OCI-LY1 (cell line): ENCODE results near the gene ABL2.

Experiments
- EZH2 ChIP-seq: fragments of 200-600 bp; sonication (generic), shearing (Covaris generic); IDR thresholded peaks from 2 replicates; pipeline ENCODE4 v1.8.0; 2017; ENCODE audit warnings: borderline replicate concordance, mixed run types, mild to moderate bottlenecking, antibody characterized with exemption, low read length, moderate library complexity, mixed read lengths
- TF ChIP-seq, protein P1 (sequence below): fragments of 200-600 bp; sonication (generic), shearing (Covaris generic); IDR thresholded peaks from 2 replicates; pipeline ENCODE4 v1.5.1; 2017; ENCODE audit warnings: mild to moderate bottlenecking, antibody characterized with exemption, low read length, moderate library complexity, mixed read lengths

- TF ChIP-seq, protein P1, sequence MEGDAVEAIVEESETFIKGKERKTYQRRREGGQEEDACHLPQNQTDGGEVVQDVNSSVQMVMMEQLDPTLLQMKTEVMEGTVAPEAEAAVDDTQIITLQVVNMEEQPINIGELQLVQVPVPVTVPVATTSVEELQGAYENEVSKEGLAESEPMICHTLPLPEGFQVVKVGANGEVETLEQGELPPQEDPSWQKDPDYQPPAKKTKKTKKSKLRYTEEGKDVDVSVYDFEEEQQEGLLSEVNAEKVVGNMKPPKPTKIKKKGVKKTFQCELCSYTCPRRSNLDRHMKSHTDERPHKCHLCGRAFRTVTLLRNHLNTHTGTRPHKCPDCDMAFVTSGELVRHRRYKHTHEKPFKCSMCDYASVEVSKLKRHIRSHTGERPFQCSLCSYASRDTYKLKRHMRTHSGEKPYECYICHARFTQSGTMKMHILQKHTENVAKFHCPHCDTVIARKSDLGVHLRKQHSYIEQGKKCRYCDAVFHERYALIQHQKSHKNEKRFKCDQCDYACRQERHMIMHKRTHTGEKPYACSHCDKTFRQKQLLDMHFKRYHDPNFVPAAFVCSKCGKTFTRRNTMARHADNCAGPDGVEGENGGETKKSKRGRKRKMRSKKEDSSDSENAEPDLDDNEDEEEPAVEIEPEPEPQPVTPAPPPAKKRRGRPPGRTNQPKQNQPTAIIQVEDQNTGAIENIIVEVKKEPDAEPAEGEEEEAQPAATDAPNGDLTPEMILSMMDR: no peak
- TF ChIP-seq EZH2: no peak
Measured at GRCh38 chr1:179119513-179119912, 110.0 kb downstream of the ABL2 start.
